NT2/D1 (cell line): Measurements from ENCODE around the gene TRABD2B.
A peak's percentile ranks its signal among the peaks of the same experiment; 100 is the strongest.

Experiments used
- DNase-seq: peaks from one replicate; pipeline ENCODE4 v3.0.0-alpha.2; 2011; ENCODE audit warnings: low read depth, low spot score
- H3K27me3 ChIP-seq: 2 replicates; pipeline ENCODE4 v1.6.0; 2011; ENCODE audit warnings: mild to moderate bottlenecking; ENCODE audit not compliant: insufficient read length, insufficient read depth
- H3K36me3 ChIP-seq: 2 replicates; pipeline ENCODE4 v1.6.1; 2011; ENCODE audit warnings: mild to moderate bottlenecking, low read length, mixed read lengths; ENCODE audit not compliant: insufficient read depth, insufficient read length
- H3K4me1 ChIP-seq: 2 replicates; pipeline ENCODE4 v1.5.1; 2011; ENCODE audit not compliant: insufficient read depth, insufficient read length
- H3K4me3 ChIP-seq: 2 replicates; pipeline ENCODE4 v1.5.1; 2011; ENCODE audit warnings: low read depth; ENCODE audit not compliant: insufficient read length
- H3K9ac ChIP-seq: 2 replicates; pipeline ENCODE4 v1.6.0; 2011; ENCODE audit warnings: low read depth; ENCODE audit not compliant: insufficient read length
- H3K9me3 ChIP-seq: 2 replicates; pipeline ENCODE4 v1.5.1; 2011; ENCODE audit warnings: mild to moderate bottlenecking, low read length; ENCODE audit not compliant: insufficient read depth
- SUZ12 ChIP-seq: IDR thresholded peaks from 2 replicates; pipeline ENCODE4 v1.6.1; 2011; ENCODE audit not compliant: insufficient read length, insufficient read depth; ENCODE audit errors: extremely low read depth
- YY1 ChIP-seq: IDR thresholded peaks from 2 replicates; pipeline ENCODE4 v1.6.1; 2011; ENCODE audit not compliant: insufficient read length, insufficient read depth
- ZNF274 ChIP-seq: IDR thresholded peaks from 2 replicates; pipeline ENCODE4 v1.6.1; 2011; ENCODE audit warnings: mild to moderate bottlenecking, low read depth, low read length

TRABD2B gene

DNA sequence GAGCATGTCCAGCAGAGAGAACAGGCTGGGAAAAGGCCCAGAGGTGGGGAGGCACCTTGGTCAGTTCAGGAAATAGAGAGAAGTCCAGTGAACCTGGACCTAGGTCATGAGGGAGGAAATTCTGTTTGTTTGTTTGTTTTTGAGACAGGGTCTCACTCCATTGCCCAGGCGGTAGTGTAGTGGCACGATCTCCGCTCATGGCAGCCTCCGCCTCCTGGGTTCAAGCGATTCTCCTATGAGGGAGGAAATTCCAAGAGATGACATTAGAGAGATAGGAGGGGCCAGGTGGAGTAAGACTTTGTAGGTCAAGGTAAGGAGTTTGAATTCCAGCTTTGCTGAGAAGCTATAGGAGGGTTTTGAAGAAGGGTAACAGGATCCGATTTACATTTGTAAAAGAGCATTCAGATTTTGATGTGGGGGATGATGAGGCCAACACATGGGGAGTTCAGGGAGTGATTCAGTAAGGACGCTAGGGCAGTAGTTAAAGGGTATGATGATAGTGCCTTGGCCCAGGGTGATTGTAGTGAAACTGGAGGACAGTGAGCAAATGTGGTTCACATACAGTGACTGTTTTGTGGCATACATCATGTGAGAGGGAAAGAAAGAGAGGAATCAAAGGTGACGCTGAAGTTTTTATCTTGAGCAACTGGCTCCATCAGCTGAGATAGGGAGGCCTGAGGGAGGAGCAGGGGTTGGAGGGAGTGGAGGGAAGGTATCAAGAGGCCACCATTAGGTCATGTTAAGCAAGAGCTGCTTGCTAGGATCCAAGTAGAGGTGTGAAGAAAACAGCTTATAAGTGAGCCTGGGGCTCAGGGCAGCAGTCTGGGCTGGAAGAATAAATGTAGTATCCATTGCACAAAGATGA, 8.3 kb upstream of the TRABD2B start:
- Histone ChIP-seq H3K9me3 (no peaks in the 10 kb centered on the region), H3K4me1 (peaks cover 24% of the 10 kb centered on the region), H3K4me3 (no peak overlapping the region), H3K27me3 (no peaks in the 10 kb centered on the region), H3K36me3 (no peaks in the 10 kb centered on the region), H3K9ac (no peak overlapping the region)
- TF ChIP-seq ZNF274: no peak
- no peak for TF ChIP-seq SUZ12
- no peak for TF ChIP-seq YY1
- DNase-seq: peak; percentile 77

DNA sequence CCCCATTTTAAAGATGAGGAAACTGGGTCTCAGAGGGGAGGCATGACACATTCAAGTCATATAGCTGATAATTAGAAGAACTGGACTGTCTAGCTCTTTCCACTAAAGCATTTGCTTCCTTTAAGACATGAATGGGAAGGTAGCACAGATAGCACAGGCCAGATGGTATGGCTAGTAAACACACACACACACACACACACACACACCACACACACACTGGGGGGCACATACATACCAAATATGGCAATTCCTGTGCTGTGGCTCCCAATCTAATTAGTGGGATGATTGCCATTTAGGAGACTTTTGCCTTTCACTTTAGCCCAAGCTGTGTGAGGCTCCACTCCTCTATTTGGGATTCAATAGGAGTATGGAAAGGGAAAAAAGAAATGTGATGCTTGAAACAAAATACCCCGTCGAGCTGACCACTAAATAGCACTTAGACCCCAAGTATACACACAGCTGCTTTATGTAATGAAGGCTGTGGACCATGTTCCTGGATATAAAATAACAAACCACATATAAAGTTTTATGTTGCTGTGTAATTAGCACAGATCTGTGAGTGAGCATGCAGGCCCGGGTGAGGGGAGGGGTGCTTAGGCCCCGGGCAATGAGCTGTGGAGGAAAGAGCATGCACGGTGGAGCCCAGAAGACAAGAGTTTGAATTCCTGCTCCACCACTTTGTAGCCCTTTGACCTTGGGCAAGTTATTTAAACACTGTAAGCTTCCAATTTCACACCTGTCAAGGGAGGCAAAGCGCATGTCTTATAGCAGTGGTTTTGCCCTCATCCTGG, 6.8 kb upstream of the TRABD2B start:
- Histone ChIP-seq H3K27me3 (peaks cover 8% of the 10 kb centered on the region), H3K36me3 (no peaks in the 10 kb centered on the region), H3K4me3 (no peak overlapping the region), H3K4me1 (peaks cover 24% of the 10 kb centered on the region), H3K9me3 (no peaks in the 10 kb centered on the region), H3K9ac (no peak overlapping the region)
- DNase-seq: no peak
- no peak for TF ChIP-seq ZNF274
- TF ChIP-seq SUZ12: no peak
- no peak for TF ChIP-seq YY1

DNA sequence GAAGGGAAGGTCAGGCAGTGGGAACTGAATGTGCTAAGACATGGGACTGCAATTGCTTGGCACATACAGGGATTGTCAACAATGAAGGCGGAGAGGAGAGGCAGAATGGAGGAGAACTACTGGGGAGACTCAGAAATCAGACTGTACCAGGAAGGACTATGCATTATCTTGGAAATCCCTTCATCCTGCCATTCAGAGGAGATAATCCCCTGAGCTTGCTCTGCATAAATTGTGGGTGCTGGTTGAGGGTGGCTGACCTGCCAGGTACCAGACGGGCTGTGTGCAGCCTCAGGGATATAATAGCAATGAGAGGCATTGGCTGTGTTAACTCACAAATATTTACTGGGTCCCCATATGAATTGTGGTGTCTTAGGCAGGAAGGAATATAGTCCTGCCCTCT, 5.0 kb upstream of the TRABD2B start:
- DNase-seq: no peak

DNA sequence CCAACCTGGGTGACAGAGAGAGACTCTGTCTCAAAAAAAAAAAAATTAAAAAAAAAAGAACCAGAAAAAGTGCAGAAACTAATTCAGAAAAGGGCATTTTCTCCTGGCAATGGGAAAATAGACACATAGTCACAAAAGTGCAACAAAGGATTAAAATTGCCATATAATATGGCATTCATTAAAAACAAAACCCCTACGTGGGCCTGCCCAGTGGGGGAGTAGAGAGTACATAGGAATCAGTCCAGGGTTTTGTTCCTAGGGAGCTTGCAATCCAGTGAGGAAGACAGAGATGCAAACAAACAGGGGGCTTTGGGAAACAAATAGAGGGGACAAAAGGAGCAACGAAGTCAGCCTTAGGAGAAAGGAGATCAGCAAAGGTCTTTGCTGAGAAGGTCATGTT, 4.5 kb upstream of the TRABD2B start:
- Histone ChIP-seq H3K9me3 (no peaks in the 10 kb centered on the region), H3K27me3 (peaks cover 21% of the 10 kb centered on the region), H3K9ac (no peak overlapping the region), H3K4me3 (no peak overlapping the region), H3K4me1 (peaks cover 24% of the 10 kb centered on the region), H3K36me3 (no peaks in the 10 kb centered on the region)
- DNase-seq: no peak
- TF ChIP-seq SUZ12: no peak
- no peak for TF ChIP-seq YY1
- TF ChIP-seq ZNF274: no peak

More for the DNA sequence above, 5.0 kb upstream of the TRABD2B start:
- Histone ChIP-seq H3K4me1 (peaks cover 24% of the 10 kb centered on the region), H3K36me3 (no peaks in the 10 kb centered on the region), H3K4me3 (no peak overlapping the region), H3K9me3 (no peaks in the 10 kb centered on the region), H3K9ac (no peak overlapping the region), H3K27me3 (peaks cover 21% of the 10 kb centered on the region)
- TF ChIP-seq YY1 (no peak), SUZ12 (no peak), ZNF274 (no peak)

DNA sequence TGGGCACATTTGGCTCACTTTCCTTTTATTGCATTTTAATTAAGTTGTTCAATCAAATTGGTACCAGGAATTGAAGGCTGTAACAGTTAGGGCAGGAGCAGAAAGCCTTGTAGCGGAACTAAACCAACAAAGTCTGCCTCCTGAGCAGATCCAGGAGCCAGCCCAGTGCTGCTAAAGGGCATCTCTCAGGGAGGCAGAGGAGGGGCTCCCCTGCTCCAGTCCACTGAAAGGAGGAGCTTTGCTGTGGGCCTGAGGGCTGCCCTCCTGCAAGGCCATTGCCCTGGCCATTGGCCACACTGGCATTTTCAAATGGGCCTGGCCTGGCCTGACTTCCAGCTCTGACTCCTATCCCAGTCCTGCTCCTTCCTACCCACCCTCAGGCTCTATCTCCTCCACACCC, 3.7 kb upstream of the TRABD2B start:
- Histone ChIP-seq H3K4me3 (no peak overlapping the region), H3K4me1 (peaks cover 24% of the 10 kb centered on the region), H3K36me3 (no peaks in the 10 kb centered on the region), H3K27me3 (peaks cover 22% of the 10 kb centered on the region), H3K9ac (no peak overlapping the region), H3K9me3 (no peaks in the 10 kb centered on the region)
- no peak for DNase-seq
- TF ChIP-seq SUZ12 (no peak), YY1 (no peak), ZNF274 (no peak)

DNA sequence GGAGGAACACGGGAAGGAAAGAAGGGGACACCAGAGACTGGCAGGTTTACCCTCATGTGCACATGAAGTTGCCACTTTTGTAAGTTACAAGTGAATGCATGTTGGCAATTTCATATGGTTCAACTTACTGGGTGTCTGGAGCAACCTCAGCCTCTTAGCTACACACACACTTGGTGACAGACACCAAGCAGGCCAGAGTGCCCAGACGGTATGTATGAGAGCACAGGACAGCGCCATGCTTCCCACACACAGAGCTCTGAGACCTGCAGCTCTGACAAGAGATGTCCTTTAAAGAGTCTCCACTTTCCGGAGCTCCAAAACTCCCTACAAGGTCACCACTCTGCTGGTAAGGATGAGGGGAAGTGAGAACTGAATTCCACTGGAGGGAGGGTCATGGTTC, 1.9 kb upstream of the TRABD2B start:
- Histone ChIP-seq H3K4me1 (peaks cover 23% of the 10 kb centered on the region), H3K27me3 (peaks cover 36% of the 10 kb centered on the region), H3K9ac (no peak overlapping the region), H3K36me3 (peaks cover 8% of the 10 kb centered on the region), H3K9me3 (no peaks in the 10 kb centered on the region), H3K4me3 (no peak overlapping the region)
- DNase-seq: no peak
- TF ChIP-seq ZNF274: no peak
- no peak for TF ChIP-seq SUZ12
- TF ChIP-seq YY1: no peak
